DND-41 (cell line): ENCODE data around the gene SH2D6.

Experiments
- ATAC-seq: fragments of 200-7000 bp; cut with Tn5 transposase; 3 replicates; pipeline ENCODE4 v1.9.1; 2021; ENCODE audit warnings: low read depth; ENCODE audit not compliant: insufficient read depth
- DNase-seq: peaks from one replicate; pipeline ENCODE4 v3.0.0-alpha.2; 2020
- H2AFZ ChIP-seq: 2 replicates; pipeline ENCODE4 v1.6.0; 2012; ENCODE audit warnings: low read depth, low read length
- H3K27ac ChIP-seq: 2 replicates; pipeline ENCODE4 v1.5.1; 2012; ENCODE audit warnings: low read length, inconsistent platforms
- H3K27me3 ChIP-seq: fragments of 200-600 bp; sonication (generic); 2 replicates; pipeline ENCODE4 v1.6.0; 2012; ENCODE audit warnings: low read length, mild to moderate bottlenecking, inconsistent platforms; ENCODE audit not compliant: insufficient read depth, poor library complexity
- H3K36me3 ChIP-seq: 2 replicates; pipeline ENCODE4 v1.5.1; 2012; ENCODE audit warnings: low read length, inconsistent platforms; ENCODE audit not compliant: insufficient read depth
- H3K4me1 ChIP-seq: 2 replicates; pipeline ENCODE4 v1.5.1; 2012; ENCODE audit warnings: mild to moderate bottlenecking, low read length; ENCODE audit not compliant: insufficient read depth
- H3K4me2 ChIP-seq: 2 replicates; pipeline ENCODE4 v1.6.0; 2012; ENCODE audit warnings: mild to moderate bottlenecking, moderate library complexity, low read length, inconsistent platforms; ENCODE audit not compliant: insufficient read depth
- H3K4me3 ChIP-seq, 2 experiments: fragments of 200-600 bp in 1 of 2; shearing (Covaris generic) in 1 of 2; 2 replicates each; pipeline ENCODE4 v1.5.1; 2012 to 2016; ENCODE audit warnings: inconsistent platforms in 2 of 2, low read length in 2 of 2, mild to moderate bottlenecking in 2 of 2, low read depth in 1 of 2, moderate library complexity in 1 of 2
- H3K79me2 ChIP-seq: 2 replicates; pipeline ENCODE4 v1.6.0; 2012; ENCODE audit warnings: low read length, inconsistent platforms; ENCODE audit not compliant: insufficient read depth
- H3K9ac ChIP-seq: 2 replicates; pipeline ENCODE4 v1.6.0; 2012; ENCODE audit warnings: low read depth, mild to moderate bottlenecking, inconsistent platforms, low read length, moderate library complexity
- H3K9me3 ChIP-seq: 2 replicates; pipeline ENCODE4 v1.5.1; 2012; ENCODE audit warnings: low read length, moderate library complexity, mild to moderate bottlenecking, inconsistent platforms; ENCODE audit not compliant: insufficient read depth, severe bottlenecking
- H4K20me1 ChIP-seq: 2 replicates; pipeline ENCODE4 v1.6.0; 2012; ENCODE audit warnings: low read length; ENCODE audit not compliant: insufficient read depth
- EZH2 ChIP-seq: IDR thresholded peaks from 3 replicates; pipeline ENCODE4 v1.6.1; 2012; ENCODE audit warnings: borderline replicate concordance, low read depth, mild to moderate bottlenecking, moderate library complexity, low read length, inconsistent platforms; ENCODE audit not compliant: severe bottlenecking
- TF ChIP-seq, protein P1 (sequence below): IDR thresholded peaks from 2 replicates; pipeline ENCODE4 v1.5.1; 2012; ENCODE audit warnings: borderline replicate concordance, low read length, moderate library complexity, mild to moderate bottlenecking; ENCODE audit not compliant: poor library complexity, severe bottlenecking; ENCODE audit errors: extremely low read depth

SH2D6 gene

DNA sequence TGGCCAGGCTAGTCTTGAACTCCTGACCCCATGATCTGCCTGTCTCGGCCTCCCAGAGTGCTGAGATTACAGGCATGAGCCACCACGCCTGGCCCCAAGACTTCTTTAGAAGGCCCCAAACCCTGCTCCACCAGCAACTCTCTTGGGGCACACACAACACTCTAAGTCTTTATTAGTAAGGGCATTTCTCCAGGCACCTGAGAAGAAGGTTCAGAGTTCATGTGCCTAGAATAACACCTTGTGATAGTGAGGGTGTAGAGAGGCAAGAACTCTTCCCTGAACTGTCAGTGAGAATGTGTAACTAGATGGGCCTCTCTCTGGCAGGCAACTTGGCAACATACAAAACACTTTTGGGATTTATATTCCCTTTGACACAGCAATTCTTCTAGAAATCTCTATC is 43.8 kb downstream of the SH2D6 start:
- Histone ChIP-seq H3K4me3 (no peak overlapping the region), H3K36me3 (no peaks in the 10 kb centered on the region), H3K27me3 (no peaks in the 10 kb centered on the region), H2AFZ (no peak overlapping the region), H4K20me1 (no peaks in the 10 kb centered on the region), H3K9ac (no peak overlapping the region), H3K4me1 (no peaks in the 10 kb centered on the region), H3K9me3 (no peaks in the 10 kb centered on the region), H3K79me2 (no peaks in the 10 kb centered on the region), H3K27ac (no peak overlapping the region), H3K4me2 (no peak overlapping the region)
- TF ChIP-seq, protein P1, sequence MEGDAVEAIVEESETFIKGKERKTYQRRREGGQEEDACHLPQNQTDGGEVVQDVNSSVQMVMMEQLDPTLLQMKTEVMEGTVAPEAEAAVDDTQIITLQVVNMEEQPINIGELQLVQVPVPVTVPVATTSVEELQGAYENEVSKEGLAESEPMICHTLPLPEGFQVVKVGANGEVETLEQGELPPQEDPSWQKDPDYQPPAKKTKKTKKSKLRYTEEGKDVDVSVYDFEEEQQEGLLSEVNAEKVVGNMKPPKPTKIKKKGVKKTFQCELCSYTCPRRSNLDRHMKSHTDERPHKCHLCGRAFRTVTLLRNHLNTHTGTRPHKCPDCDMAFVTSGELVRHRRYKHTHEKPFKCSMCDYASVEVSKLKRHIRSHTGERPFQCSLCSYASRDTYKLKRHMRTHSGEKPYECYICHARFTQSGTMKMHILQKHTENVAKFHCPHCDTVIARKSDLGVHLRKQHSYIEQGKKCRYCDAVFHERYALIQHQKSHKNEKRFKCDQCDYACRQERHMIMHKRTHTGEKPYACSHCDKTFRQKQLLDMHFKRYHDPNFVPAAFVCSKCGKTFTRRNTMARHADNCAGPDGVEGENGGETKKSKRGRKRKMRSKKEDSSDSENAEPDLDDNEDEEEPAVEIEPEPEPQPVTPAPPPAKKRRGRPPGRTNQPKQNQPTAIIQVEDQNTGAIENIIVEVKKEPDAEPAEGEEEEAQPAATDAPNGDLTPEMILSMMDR = no peak
- TF ChIP-seq EZH2 = no peak
- DNase-seq = no peak
- ATAC-seq = no peak

DNA sequence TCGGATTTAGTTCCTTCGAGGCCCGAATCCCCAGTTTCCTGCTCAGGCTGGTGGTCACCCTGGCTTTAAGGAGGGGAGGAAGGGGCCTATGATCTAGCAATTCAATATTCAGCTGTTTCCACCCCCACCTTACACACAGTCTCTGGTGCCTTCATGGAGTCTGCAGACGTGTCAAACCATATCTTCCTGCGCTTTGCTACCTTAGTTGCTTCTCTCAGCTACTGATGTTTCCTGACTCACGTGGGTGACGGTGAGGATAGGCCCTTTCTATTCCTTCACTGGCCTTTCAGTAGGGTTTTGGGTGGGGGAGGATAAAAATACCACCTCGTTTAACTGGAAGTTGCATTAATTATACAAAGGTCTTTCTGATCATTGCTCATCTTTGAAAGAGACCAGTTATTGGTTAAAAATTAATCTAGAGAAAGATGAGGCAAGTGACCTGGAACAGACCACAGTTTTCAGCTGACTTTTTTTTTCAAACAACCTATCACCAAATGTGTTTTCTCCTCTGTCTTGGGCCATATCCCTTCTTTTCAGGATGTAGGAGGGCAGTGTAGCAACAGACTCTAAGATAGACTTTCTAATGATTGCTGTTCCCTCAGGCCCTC is 49.7 kb downstream of the SH2D6 start:
- no peak overlapping the region for H3K4me3 ChIP-seq
- no peak for ATAC-seq
- H3K79me2 ChIP-seq = no peaks in the 10 kb centered on the region
- H3K9me3 ChIP-seq = no peaks in the 10 kb centered on the region
- no peaks in the 10 kb centered on the region for H3K27me3 ChIP-seq
- H3K4me1 ChIP-seq = peaks cover 16% of the 10 kb centered on the region
- no peaks in the 10 kb centered on the region for H3K36me3 ChIP-seq
- H3K27ac ChIP-seq = no peak overlapping the region
- no peak overlapping the region for H3K4me2 ChIP-seq
- no peaks in the 10 kb centered on the region for H4K20me1 ChIP-seq
- TF ChIP-seq, protein P1 = no peak
- no peak for TF ChIP-seq EZH2
- H2AFZ ChIP-seq = no peak overlapping the region
- no peak overlapping the region for H3K9ac ChIP-seq
- DNase-seq = no peak

DNA sequence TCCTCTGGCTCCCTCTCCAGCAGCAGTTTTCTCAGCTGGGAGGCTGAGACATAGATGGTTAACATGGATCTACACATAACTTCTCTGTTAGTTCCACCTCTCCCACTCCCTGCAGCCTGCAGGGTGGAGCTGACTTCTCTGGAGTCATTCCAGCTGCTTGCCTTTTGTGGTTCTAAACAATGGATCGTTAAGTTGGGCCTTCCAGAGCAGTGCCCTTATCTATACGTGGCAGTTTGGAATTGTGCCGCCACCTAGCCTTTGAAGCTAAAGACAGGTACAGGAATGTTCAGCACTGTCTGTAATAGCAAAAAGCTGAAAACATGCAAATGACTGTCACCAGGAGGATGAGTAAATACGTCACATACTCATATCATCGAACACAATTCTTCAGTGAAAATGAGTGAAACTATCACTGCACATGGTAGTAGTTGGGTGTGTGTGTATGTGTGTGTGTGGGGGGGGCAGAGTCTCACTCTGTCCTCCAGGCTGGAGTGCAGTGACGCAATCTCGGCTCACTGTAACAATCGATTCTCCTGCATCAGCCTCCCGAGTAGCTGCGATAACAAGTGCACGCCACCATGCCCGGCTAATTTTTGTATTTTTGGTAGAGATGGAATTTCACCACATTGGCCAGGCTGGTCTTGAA is 50.3 kb downstream of the SH2D6 start:
- H3K9me3 ChIP-seq = no peaks in the 10 kb centered on the region
- no peak overlapping the region for H2AFZ ChIP-seq
- DNase-seq = no peak
- H3K9ac ChIP-seq = no peak overlapping the region
- no peak overlapping the region for H3K27ac ChIP-seq
- H3K27me3 ChIP-seq = no peaks in the 10 kb centered on the region
- no peaks in the 10 kb centered on the region for H3K79me2 ChIP-seq
- H3K36me3 ChIP-seq = no peaks in the 10 kb centered on the region
- no peak overlapping the region for H3K4me2 ChIP-seq
- H3K4me3 ChIP-seq = no peak overlapping the region
- no peak for TF ChIP-seq EZH2
- TF ChIP-seq, protein P1 = no peak
- H4K20me1 ChIP-seq = no peaks in the 10 kb centered on the region
- peaks cover 16% of the 10 kb centered on the region for H3K4me1 ChIP-seq
- ATAC-seq = no peak
